Gastroesophageal sphincter (tissue), 3 donors: ENCODE data around the gene ELMO1.

Source experiments
- CTCF ChIP-seq, 4 experiments: fragments of 200-600 bp in 2 of 4; fragments of 450-650 bp in 2 of 4; sonication (generic) in 1 of 4; IDR thresholded peaks; one replicate each; pipeline ENCODE4 v1.5.1; 2017 to 2019; ENCODE audit warnings: antibody characterized with exemption in 4 of 4, mild to moderate bottlenecking in 2 of 4, moderate library complexity in 2 of 4
- POLR2A ChIP-seq, 2 donors: fragments of 450-650 bp; IDR thresholded peaks; one replicate each; pipeline ENCODE4 v1.6.1; 2017; ENCODE audit warnings: antibody characterized with exemption in 2 of 2, mild to moderate bottlenecking in 2 of 2, moderate library complexity in 1 of 2

- no peak for TF ChIP-seq POLR2A (IDR thresholded peaks at IDR 0.05)
- no peak for TF ChIP-seq CTCF (IDR thresholded peaks at IDR 0.05)
Measured at GRCh38 chr7:37162106-37162505, 286.6 kb downstream of the ELMO1 start.
